Kidney epithelial cell (primary cell): Measurements from ENCODE around the gene NR4A3. TPM values are rescaled to one million over a fixed set of nuclear protein-coding genes. Genes with fewer than 3 reads are reported as not detected.
"Not testable (repeated sequence)": the region's sequence is repeated elsewhere in the genome, so short reads cannot be mapped to it uniquely, and the experiment has no call there.

ENCODE experiments used
- DNase-seq: peaks from one replicate; pipeline ENCODE4 v3.0.0-alpha.2; 2010; ENCODE audit warnings: low read depth
- H3K27me3 ChIP-seq: 2 replicates; pipeline ENCODE4 v1.6.0; 2011; ENCODE audit warnings: low read length; ENCODE audit not compliant: control insufficient read depth, insufficient read depth
- H3K36me3 ChIP-seq: 2 replicates; pipeline ENCODE4 v1.5.1; 2011; ENCODE audit warnings: low read length; ENCODE audit not compliant: control insufficient read depth, insufficient read depth
- H3K4me3 ChIP-seq: 2 replicates; pipeline ENCODE4 v1.5.1; 2011; ENCODE audit warnings: low read depth, mild to moderate bottlenecking, control low read depth, low read length
- CTCF ChIP-seq: IDR thresholded peaks from 2 replicates; pipeline ENCODE4 v1.5.1; 2011; ENCODE audit warnings: mild to moderate bottlenecking, moderate library complexity, low read length, control low read depth, inconsistent platforms; ENCODE audit not compliant: insufficient read depth, poor library complexity, severe bottlenecking
- total RNA-seq: library from RNA; depleted of rRNA; stranded (reverse); fragments of >200 nt; gene quantifications from 2 replicates; pipeline ENCODE4 v1.2.3, GENCODE V29; 2015

Gene NR4A3
- total RNA-seq, 1 donor from 2014 or later: 0.50 TPM

- H3K27me3 ChIP-seq: no peaks in the 10 kb centered on the region
Measured at GRCh38 chr9:99855467-99856176, 33.9 kb downstream of the NR4A3 start.

GRCh38 chr9:99857576-99857975 is 35.9 kb downstream of the NR4A3 start:
- not testable (repeated sequence) for H3K27me3 ChIP-seq, H3K36me3 ChIP-seq, DNase-seq, H3K4me3 ChIP-seq

More at GRCh38 chr9:99855467-99856176, 33.9 kb downstream of the NR4A3 start:
- Histone ChIP-seq H3K4me3 (no peak overlapping the region), H3K36me3 (no peaks in the 10 kb centered on the region)
- no peak for DNase-seq
- peak; percentile 6 for TF ChIP-seq CTCF

DNA sequence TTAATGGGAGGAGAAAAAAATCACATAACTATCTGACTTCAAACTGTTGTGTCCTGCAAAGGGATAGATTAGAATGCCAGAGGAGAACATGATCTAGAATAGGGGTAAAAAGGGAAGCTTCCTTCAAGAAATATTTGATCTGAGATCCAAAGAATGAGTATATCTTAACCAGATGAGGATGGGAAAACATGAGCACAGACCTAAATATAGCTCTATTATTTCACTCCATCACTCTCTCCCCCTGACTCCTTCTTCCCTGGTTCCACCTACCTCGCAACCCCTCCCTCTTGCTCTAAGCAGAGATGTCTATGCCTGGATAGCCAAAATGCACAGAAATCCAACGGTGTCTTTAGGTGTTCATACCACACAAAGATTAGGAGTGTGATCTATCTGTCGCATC is 36.4 kb downstream of the NR4A3 start:
- no peaks in the 10 kb centered on the region for H3K36me3 ChIP-seq
- H3K4me3 ChIP-seq: no peak overlapping the region
- H3K27me3 ChIP-seq: no peaks in the 10 kb centered on the region
- TF ChIP-seq CTCF: no peak
- no peak for DNase-seq

DNA sequence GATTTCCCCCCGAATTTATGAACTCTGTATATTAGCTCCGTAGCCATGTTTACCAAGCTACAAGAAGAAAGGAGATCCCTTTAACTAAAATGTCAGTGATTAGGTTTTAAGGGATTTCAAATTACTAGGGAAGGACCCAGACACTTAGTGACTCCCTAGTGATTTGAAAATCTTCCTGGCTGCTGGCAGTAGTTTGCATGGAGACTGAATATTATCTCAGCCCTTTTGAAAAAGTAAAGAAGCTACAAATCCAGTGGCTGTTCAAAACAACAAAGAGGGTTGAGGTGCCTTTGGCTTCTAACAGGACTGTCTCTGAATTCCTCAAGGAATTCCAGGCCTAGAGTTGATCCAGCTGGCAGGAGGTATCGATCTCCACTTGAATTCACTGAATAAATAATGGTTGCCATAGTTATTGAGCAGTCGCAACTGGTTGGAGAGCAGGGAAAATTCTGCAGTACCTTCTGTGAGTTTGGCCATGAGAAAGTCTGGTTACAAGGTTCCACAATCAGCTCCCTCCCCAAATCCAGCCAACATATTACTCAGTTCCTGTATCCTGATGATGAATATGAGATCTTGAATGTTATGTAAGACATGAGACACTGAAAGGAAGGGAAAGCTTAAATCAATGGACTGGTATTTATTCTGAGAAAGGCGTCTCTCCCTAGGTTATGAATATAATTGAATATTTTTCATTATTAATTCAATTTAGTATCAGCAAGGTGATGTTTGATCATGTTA is 37.7 kb downstream of the NR4A3 start:
- no peak overlapping the region for H3K4me3 ChIP-seq
- no peak for DNase-seq
- no peak for TF ChIP-seq CTCF

DNA sequence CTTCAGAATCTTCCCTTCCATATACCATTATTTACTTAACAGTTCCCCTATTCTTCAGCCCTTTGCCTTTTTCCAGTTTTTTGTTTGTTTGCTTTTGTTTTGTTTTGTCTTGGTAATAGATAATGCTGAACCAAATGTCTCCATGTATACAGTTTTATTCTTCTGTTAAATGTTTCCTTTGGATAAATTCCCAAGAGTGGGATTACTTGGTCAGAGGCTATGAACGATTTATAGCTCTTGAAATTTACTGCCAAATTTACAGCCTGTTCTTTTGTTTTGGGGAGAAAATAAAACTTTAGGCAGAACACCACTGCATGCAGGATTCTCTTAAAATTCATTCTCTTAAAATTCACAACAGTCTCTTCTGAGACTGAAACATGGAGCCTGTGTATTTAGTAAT is 38.6 kb downstream of the NR4A3 start:
- Histone ChIP-seq H3K36me3 (no peaks in the 10 kb centered on the region), H3K4me3 (no peak overlapping the region), H3K27me3 (no peaks in the 10 kb centered on the region)
- no peak for DNase-seq
- TF ChIP-seq CTCF: no peak

More for the DNA sequence above, 37.7 kb downstream of the NR4A3 start:
- Histone ChIP-seq H3K36me3 (no peaks in the 10 kb centered on the region), H3K27me3 (no peaks in the 10 kb centered on the region)

DNA sequence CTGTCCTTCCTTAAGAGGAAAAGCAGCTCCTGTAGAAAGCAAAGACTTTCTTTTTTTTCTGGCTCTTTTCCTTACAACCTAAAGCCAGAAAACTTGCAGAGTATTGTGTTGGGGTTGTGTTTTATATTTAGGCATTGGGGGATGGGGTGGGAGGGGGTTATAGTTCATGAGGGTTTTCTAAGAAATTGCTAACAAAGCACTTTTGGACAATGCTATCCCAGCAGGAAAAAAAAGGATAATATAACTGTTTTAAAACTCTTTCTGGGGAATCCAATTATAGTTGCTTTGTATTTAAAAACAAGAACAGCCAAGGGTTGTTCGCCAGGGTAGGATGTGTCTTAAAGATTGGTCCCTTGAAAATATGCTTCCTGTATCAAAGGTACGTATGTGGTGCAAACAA is 42.3 kb downstream of the NR4A3 start:
- Histone ChIP-seq H3K36me3 (no peaks in the 10 kb centered on the region), H3K4me3 (no peak overlapping the region), H3K27me3 (no peaks in the 10 kb centered on the region)
- no peak for DNase-seq
- no peak for TF ChIP-seq CTCF
